ENCODE results near the gene FGD2.
"Not testable (repeated sequence)": the region's sequence is repeated elsewhere in the genome, so short reads cannot be mapped to it uniquely, and the experiment has no call there.

The FGD2 gene

GRCh38 chr6:37039958-37040357, 34.5 kb downstream of the FGD2 start:
- no peak for DNase-seq (ENCODE audit: low spot score)

GRCh38 chr6:37041521-37041920, 36.1 kb downstream of the FGD2 start:
- no peak for DNase-seq (ENCODE audit: low spot score)

GRCh38 chr6:37042150-37042549, 36.7 kb downstream of the FGD2 start:
- DNase-seq (ENCODE audit: low spot score): no peak

- DNase-seq (ENCODE audit: low spot score): not testable (repeated sequence)
These were observed 37.6 kb downstream of the FGD2 start for GRCh38 chr6:37043091-37043490.

- DNase-seq (ENCODE audit: low spot score): no peak
These were observed 41.9 kb downstream of the FGD2 start for GRCh38 chr6:37047346-37047688.

GRCh38 chr6:37047689-37048402, 42.4 kb downstream of the FGD2 start:
- no peak for DNase-seq (ENCODE audit: low spot score)

- DNase-seq (ENCODE audit: low spot score): no peak
These were observed 43.0 kb downstream of the FGD2 start for GRCh38 chr6:37048403-37048850.

GRCh38 chr6:37048851-37049757, 43.6 kb downstream of the FGD2 start:
- DNase-seq (ENCODE audit: low spot score): no peak

GRCh38 chr6:37049758-37050044, 44.2 kb downstream of the FGD2 start:
- no peak for DNase-seq (ENCODE audit: low spot score)

GRCh38 chr6:37050045-37050853, 44.8 kb downstream of the FGD2 start:
- peak; percentile 84 for DNase-seq (ENCODE audit: low spot score)

- DNase-seq (ENCODE audit: low spot score): no peak
These were observed 45.3 kb downstream of the FGD2 start for GRCh38 chr6:37050854-37051137.

GRCh38 chr6:37051138-37052026, 45.9 kb downstream of the FGD2 start:
- DNase-seq (ENCODE audit: low spot score): peak; percentile 85

- DNase-seq (ENCODE audit: low spot score): no peak
These were observed 46.7 kb downstream of the FGD2 start for GRCh38 chr6:37052027-37052628.

- DNase-seq (ENCODE audit: low spot score): no peak
These were observed 48.2 kb downstream of the FGD2 start for GRCh38 chr6:37053683-37054082.

GRCh38 chr6:37054171-37054570, 48.7 kb downstream of the FGD2 start:
- no peak for DNase-seq (ENCODE audit: low spot score)

GRCh38 chr6:37054580-37054979, 49.1 kb downstream of the FGD2 start:
- DNase-seq (ENCODE audit: low spot score): no peak

GRCh38 chr6:37056112-37056403, 50.6 kb downstream of the FGD2 start:
- no peak for DNase-seq (ENCODE audit: low spot score)

GRCh38 chr6:37056439-37057127, 51.1 kb downstream of the FGD2 start:
- no peak for DNase-seq (ENCODE audit: low spot score)

GRCh38 chr6:37057128-37057471, 51.6 kb downstream of the FGD2 start:
- no peak for DNase-seq (ENCODE audit: low spot score)

GRCh38 chr6:37057678-37058077, 52.2 kb downstream of the FGD2 start:
- no peak for DNase-seq (ENCODE audit: low spot score)

- DNase-seq (ENCODE audit: low spot score): no peak
These were observed 52.7 kb downstream of the FGD2 start for GRCh38 chr6:37058084-37058586.

Data from pons (tissue), 1 donor.